HG03378 (cell line): ENCODE measurements around the gene TNFSF10.
A peak's percentile ranks its signal among the peaks of the same experiment; 100 is the strongest.

Source experiments
- ATAC-seq: cut with Tn5 transposase; IDR thresholded peaks from one replicate; pipeline ENCODE4 v1.9.1; 2021; ENCODE audit warnings: mild to moderate bottlenecking, moderate library complexity; ENCODE audit not compliant: unreplicated experiment

The TNFSF10 gene

GRCh38 chr3:172518929-172519640, 4.1 kb downstream of the TNFSF10 start:
- no peak for ATAC-seq

GRCh38 chr3:172517859-172518466, 5.3 kb downstream of the TNFSF10 start:
- ATAC-seq, result no peak

DNA sequence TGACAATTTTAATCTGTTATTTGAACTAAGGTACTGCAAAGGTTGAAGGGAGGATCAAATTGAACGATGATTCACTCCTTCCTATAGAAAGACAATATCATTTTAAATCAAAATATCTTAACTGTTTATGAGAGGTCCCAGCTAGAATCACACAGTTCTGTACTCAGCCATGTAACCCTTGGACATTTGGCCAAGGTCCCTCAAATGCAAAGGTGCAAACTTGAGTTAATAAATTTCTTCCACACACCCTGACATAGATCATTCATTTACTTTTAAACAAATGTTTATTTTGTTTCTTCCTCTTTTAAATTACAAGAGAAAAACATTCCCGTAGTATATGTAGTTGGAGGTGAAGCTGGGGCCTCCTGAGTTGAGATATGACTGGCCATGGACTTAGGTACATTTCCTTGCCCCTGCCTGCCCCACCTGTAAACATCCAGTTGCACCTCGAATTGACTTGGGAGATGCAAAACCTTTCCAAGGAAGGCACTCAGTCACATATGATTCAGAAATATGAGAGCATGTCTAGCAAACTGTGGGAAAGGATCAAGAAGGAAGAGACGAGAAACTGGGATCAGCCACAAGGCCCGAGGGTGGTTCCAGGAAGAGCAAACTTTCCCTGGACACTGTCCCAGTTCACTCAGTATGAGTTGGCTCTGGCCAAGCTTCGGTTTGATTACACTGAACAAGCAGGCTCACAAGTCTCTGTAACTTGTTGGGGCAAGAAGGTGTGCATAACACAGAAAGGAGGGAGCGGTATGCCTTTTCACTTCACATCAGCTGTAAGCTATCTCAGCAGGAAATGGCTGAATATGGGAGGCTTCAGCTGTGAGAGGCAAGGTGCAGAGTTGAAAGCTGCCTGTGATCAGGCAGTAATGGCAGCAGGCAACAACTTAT, 6.7 kb downstream of the TNFSF10 start:
- ATAC-seq, result no peak

GRCh38 chr3:172515130-172515918, 7.9 kb downstream of the TNFSF10 start:
- no peak for ATAC-seq

- ATAC-seq, result no peak
Observed at GRCh38 chr3:172514678-172515077, 8.6 kb downstream of the TNFSF10 start.

DNA sequence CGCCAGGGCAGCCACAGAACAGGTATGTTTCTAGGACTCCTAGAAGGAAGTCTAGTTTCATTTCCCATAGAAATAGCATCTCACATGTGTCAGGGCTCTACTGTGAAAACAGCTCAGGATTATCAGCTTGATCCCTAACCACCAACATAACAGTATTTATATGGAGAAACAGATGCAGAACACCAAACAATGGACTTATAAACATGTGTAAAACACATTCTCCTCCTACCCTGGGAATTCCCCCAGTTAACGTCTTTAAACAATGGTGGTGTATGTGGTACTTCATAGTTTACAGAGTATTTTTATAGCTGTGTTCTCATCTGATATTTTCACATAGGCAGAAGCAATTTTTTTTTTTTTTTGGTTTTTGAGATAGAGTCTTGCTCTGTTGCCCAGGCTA, 9.7 kb downstream of the TNFSF10 start:
- ATAC-seq, result no peak

DNA sequence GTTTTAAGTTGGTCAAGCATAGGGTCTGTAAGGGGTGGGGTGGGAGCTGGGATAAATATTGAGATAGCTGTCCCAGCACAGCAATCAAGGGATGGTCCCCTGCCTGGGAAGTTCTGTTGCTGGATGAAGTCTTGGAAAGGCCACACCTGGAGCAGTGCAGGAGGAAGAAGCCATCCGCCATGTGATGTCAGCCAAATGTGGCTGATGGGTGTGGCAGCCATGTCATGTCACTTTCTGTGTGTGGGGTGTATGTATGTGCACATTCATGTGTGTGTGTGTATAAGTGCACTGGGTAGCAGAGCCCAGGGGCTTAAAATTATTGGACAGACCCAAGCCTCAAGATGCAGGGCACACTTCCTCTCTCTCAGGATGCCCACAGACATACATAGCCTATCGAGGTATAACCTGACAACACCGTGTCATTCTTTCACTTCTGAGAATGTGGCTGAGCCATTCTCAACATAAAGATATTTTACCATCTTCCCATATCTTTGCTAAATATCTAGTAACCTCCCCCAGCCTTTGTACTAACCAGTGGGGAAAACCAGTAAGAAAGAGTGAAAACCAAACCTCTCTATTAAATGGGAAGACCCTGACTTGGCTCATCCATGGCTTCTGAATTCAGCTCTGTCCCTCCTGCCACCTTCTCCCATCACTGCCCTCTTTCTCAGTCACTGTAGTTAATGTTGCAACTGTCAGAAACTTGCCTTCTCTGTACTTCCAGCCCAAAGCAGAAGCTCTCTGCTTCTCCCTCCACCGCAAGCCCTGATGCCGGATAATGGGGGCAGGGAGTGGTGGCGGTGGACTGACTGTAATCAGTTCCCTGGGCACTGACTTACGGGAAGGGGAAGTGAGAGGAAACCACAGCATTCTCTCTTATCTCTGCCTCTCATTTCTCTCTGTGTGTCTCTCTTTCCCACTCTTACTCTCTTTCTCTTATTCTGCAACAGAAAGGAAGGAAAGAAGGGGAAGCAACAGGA, 11.2 kb downstream of the TNFSF10 start:
- peak; percentile 70 for ATAC-seq

DNA sequence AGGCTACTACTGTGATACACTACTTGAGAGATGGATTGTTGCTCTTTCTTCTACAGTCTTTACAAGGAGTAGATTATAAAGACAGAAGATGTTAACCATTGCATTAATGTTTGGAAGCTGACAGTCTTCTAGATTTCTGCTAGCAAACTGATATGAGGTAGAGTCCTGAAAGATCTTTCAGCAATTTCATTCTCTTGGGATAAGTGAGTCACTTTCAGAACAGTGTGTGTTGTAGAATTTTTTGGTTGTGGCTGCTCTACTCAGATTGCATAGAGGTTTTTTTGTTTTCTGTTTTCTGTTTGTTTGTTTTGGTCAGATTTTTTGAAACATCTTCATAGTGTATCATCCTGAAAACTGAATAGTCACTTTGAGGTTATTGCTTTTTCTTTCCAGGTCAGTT, 17.1 kb downstream of the TNFSF10 start:
- no peak for ATAC-seq

DNA sequence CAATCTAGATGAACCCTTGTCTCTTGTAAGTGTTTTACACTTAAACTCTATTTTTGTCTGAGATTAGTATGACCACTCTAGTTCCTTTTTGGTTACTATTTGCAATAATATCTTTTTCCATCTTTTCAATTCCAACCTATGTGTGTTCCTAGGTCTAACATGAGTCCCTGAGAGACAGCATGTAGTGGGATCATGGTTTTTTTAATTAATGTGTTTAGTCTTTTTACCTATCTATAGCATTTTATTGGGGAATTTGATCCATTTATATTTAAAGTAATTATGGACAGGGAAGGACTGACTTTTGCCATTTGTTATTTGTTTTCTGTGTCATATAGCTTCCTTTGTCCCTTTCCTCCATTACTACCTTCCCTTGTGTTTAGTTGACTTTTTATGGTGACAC, 21.7 kb downstream of the TNFSF10 start:
- no peak for ATAC-seq

DNA sequence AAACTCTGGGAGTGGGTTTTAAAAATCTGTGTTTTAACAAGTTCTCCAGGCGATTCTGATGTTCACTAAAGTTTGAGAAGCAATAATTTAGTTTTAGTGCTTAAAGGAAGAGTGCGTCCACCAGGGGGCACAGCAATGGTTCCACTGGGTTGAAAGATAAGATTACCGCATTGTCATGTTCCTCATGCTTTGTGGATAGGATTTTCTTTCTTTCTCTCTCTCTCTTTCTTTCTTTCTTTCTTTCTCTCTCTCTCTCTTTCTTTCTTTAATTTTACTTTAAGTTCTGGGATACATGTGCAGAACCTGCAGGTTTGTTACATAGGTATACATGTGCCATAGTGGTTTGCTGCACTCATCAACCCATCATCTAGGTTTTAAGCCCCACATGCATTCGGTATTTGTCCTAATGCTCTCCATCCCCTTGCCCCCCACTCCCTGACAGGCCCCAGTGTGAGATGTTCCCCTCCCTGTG, 33.0 kb downstream of the TNFSF10 start:
- peak; percentile 76 for ATAC-seq

DNA sequence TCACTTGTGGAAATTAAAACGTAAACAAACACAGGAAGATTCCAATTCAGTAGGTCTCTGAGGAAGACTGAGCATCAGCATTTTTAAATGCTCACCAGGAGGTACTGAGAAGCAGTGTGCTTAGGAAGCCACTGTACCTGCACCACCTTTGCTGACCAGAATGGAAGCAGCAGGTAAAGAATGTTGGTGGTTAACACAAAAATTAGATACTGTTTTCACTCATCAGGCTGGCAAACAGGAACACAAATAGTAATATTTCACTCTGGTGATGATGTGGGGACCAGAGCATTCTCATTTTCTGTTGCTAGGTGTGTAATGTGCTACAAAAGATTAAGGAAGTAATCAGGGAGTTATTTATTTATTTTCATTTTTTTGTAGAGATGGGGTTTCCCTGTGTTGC, 45.1 kb downstream of the TNFSF10 start:
- ATAC-seq, result peak; percentile 50

GRCh38 chr3:172476347-172476746, 46.9 kb downstream of the TNFSF10 start:
- no peak for ATAC-seq

DNA sequence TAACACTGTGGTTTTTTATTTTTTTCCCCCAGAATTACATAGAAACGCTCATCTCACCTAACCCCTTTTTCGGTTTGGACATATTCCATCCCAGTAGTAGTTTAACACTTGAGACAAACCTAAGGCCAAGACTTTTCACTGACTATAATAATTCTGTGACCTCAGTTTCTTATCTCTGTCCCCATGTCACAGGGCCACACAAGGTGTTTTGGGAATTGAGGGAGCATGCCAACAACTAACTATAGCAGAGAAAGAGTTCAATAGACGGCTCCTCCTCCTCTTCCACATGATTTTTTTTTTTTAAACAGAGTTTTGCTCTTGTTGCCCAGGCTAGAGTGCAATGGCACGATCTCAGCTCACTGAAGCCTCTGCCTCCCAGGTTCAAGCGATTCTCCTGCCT, 47.5 kb downstream of the TNFSF10 start:
- ATAC-seq, result no peak

DNA sequence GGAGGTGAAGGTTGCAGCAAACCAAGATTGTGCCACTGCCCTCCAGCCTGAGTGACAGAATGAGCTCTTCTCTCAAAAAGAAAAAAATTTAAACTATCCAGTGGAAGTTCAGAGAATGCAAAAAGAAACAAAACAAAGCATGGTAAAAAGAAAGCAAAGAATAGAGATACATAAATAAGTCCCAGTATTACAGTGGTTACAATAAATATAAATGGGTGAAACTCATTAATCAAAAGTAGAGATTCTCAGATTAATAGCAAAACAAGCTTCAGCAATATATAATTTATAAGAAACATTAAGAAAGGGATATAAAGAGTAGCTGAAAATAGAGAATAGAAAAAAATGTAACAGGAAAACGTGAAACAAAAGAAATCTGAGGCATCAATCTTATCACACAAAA, 51.3 kb downstream of the TNFSF10 start:
- no peak for ATAC-seq

GRCh38 chr3:172470588-172470987, 52.6 kb downstream of the TNFSF10 start:
- ATAC-seq, result no peak

DNA sequence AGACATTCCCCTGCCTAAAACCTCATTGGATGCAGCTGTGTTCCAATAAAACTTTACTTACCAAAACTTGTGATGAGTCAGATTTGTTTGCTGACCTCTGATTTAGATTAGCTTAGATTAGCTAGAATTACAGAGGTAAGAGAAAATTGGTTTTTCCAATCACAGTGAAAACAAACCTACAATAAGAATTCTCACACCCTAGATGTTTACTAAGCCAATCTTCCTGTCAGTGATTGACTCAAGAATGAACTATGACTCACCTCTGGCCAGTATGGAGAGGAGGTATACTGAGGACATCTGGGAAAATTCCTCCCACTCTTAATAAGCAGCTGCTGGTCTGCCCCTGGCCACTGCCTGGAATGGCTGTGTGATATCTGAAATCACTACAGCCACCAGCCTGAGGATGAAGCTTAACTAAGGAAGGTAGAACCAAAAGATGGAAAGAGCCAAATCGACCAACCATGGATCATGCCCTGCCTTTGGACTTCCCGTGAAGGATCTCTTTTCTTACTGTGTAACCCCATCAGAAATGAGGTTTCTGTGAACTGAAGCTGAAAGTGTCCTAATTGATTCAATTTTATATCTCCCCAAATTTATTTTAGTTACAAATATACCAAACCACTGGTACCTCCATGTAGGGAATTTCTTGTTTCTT, 55.9 kb downstream of the TNFSF10 start:
- no peak for ATAC-seq

- ATAC-seq, result no peak
Observed at GRCh38 chr3:172466553-172467130, 56.6 kb downstream of the TNFSF10 start.

GRCh38 chr3:172465281-172465680, 57.9 kb downstream of the TNFSF10 start:
- no peak for ATAC-seq

- no peak for ATAC-seq
Observed at GRCh38 chr3:172464306-172464705, 58.9 kb downstream of the TNFSF10 start.
